ENCODE measurements around the gene RIMS1.

GRCh38 chr6:71900642-71901041, 14.3 kb downstream of the RIMS1 start:
- TF ChIP-seq CTCF (IDR thresholded peaks at IDR 0.05; ENCODE audit: insufficient read depth, low read depth, low read length) (no peak), EZH2 (IDR thresholded peaks at IDR 0.05; ENCODE audit: insufficient read depth, low read length) (no peak)

Measured in astrocyte (in vitro differentiated cells and primary cell).